ENCODE results near the gene NGFR.

NGFR gene

DNA sequence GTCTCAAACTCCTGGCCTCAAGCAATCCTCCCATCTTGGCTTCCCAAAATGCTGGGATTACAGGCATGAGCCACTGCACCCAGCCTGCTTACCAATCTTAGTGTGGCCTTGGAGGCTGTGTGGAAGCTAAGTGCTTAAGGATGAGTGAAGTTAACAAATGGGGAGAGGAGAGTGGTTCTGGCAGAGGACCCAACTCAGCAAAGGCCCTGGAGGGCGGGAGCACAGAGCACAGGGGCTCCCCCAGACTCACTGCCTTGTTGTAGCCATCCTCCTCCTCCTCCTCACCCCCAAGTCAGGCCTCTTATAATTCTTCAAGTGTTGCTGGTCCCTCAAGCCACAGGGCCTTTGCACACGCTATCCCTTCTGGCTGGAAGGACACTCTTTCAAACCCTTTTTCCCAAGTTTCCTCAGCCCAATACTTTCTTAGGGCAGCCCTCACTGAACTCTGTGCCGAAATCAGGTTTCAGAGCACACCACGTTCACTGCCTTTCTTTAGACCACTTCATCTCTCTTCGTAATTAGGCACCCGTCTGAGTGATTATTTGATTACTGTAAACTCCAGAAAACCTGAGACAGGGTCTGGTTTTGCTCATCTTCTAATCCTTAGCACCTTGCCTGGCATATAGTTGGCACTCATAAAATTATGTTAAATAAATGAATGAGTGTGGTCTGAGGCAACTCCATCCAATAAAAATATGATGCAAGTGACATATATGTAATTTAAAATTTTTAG lies 23.4 kb downstream of the NGFR start:
- DNase-seq: no peak

DNA sequence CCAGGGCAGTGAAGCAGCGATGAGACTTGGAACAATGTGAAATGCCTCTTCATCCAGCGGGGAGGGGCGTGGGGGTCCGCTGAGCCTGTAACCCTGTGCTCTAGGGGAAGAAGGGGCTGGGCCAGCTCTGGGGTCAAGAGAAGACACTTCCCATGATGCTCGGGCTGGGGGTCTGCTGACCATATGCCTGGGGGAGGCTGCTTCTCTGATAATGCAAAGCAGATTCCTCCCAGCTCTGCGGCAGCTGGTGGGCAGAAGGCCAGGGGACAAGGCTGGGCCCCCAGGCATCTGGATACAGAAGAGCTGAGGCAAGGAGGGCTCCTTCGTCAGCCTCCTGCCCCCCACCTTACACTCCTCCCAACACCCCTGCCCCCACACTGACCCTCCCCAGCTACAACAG lies 24.7 kb downstream of the NGFR start:
- DNase-seq: no peak

DNA sequence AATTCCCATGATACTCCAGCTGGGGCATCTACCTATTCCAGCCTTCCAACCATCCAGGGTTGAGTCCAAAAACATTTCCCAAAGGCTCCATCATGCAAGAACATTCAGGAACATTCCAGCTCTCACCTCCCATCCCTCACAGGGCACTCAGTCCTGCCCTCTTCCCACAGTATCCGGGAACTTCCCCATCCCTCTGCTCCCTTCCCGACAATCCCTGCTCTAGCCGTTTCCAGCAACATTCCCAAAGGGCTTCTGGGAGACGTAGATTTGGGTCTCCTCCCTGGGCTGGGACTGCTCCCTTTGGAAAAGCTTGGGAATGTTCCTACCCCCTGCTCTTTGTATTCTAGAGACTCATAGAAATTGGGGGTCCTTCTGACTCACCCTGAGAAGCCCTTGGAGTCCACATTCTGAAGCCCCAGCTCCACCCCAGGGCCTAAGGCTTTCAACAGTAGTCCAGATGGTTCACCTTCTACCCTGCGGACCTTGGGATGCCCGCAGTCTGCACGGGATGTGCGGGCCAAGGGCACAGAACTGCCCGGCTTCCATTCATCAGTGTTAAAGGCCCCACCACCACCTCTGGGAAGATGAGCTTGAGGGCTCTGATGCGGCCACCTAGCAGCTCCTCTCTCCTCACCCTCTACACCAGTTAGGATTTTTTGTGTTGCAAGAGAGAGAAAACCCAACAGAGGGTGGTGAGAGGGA lies 25.4 kb downstream of the NGFR start:
- DNase-seq: no peak

DNA sequence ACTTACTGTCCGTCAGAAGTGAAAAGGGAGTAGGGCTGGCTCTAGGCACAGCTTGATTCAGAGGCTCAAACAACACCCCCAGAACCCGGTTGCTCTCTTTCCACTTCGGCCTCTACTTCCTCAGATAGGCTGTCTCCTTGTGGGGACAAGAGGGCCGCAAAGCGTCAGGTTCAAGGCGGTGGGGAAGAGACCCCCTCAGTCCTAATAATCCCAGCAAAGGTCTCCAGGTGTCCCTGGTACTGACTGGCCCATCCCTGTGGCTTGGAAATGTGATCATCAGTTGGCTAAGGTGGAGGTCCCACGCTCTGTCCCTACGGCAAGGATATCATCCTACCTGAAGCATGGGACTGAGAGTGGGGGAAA lies 26.0 kb downstream of the NGFR start:
- DNase-seq: no peak

DNA sequence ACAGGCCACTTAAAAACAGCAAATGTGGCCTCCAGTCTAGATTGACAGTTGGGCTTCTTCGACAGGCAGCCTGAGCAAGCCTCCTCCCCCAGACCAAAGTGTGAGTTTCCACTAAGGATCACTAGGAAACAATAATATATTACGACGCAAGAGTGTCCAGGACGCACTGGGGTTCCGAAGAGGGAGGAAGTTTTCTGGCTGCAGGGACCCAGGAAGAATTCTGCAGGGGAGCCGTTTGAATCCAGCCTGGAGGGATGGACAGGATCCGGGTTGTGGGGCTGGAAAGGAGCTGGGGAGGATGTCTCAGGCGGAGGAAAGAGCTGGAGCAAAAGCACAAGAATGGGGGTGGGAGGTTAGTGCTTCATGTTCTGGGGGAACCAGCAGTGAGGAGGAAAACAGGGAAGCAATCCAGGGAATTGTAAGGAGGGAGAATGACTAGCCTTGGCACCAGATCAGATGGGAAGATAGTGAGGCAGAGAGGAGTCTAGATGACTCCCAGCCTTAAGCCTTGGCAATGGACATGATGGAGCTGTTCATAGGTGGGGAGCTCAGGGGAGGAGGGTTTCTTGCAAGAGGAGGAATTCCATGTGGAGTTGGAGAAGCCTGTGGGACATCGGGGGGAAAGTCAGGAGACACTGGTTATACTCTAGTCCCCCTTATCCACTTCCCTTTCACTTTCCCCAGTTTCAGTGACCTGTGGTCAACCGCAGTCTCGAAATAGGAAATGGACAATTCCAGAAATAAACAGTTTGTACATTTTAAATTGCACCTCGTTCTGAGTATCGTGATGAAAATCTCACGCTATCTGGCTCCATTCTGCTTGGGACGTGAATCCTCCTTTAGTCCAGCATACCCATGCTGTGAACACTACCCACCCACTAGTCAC lies 26.6 kb downstream of the NGFR start:
- DNase-seq: no peak

DNA sequence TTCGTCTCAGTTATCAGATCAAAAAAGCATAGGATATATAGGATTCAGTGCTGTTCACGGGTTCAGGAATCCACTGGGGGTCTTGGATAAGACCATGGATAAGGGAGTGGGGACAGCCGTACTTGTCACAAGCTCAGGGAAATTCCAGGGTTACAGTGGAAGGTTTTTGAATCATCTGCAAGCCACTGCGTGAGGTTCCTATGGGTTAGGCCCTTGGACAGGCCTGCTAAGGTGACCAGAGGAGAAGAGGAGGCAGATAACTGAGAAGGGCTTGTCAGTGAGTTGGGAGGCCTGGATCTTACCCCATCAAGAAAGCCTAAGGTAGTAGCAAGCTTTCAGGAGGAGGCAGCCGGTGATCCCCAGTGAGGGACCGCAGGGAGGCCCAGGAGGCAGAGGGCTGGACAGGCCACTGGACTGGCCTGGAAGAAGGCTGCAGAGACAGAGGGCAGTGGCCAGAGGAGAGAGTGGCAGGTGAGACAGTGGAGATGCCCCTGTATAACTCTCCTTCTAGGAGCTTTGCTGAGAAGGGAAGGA lies 27.3 kb downstream of the NGFR start:
- no peak for DNase-seq

DNA sequence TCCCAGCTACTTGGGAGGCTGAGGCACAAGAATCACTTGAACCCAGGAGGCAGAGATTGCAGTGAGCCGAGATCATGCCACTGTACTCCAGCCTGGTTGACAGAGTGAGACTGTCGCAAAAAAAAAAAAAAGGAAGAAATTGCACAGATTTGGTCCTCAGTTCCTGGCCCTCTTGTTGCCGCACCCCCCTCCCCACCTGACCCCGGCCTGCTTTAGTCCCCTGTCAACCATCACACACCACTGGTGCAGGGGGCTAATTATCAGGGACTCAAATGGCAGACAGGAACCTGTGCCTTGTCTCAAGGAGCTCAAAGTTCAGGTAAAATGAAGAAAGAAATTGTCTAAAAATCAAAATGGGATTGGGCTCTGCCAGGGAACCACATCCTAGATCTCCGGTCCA lies 28.1 kb downstream of the NGFR start:
- DNase-seq: no peak

DNA sequence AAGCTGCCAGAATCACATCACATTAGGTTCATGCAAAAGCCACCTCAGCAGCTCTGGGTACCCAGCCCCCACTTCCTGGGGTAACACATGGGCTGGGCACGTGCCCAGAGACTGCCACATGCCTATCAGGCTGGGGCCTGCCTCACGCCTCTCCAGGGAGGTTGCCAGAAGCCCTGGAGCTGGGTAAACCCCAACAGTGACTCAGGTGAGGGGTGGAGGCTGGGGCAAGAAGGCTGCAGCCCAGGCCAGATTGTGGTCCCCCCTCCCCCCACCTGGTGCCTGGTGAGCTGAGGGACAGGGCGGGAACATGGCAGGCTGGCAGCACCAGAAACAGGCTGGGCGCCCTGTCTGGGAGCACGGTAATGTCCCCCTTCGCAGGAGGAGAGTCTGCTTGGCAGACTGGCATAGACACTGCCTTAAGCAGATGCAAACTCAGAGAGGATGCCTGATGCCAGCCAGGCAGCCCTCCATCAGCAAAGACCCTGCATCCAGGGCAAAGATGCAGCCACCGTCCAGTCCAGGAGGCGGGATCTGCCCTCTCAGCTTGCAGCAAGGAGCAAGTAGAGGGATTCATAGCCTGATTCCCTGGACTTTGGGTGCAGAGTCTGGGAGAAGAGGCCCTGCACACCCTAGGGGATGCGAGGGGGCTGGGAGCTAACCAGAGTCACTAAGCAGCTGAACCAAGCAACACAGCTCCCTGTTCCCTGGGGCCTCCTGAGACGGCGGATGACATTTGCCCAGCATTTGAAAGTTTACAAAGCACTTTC lies 28.8 kb downstream of the NGFR start:
- peak; percentile 28 for DNase-seq

DNA sequence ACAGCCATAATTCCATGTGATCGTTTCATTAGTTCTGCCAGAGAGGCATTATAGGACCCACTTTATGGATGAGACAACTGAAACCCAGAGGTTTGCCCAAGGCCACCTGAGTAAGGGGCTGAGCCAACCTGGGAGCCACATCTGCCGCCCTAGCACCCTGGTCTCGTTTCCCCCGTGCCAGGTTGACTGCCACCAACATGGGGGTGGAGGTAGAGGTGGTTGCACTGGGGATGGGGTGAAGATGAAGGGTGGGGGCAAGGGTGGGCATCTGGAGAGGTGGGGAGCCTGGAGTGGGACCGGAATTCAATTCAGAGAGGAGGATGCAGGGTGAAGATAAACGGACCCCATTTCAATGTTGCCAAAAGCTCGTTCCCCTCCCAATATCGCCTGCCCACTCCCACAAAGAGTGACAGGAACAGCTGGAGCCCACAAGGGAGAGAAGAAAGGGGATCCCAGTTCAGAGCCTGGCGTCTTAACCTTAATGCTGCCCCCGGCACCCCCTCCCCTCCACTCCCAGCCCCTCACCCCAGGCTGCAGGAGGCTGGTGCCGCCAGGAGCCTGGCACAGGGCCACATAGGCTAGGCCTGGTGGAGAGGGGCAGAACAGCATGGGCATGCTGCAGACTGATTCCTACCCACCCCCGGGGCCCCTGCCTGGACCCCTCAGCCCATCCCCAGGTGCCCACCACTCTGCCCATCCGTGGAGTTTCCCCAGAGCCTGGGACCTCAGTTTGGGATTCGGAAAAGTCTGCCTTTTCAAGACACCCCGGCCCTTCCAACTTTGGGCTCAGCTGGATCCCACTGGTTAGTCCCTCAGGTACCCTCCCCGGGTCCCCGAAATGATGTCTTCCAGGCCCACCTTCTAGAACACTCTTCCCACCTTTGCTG lies 29.6 kb downstream of the NGFR start:
- DNase-seq: no peak

DNA sequence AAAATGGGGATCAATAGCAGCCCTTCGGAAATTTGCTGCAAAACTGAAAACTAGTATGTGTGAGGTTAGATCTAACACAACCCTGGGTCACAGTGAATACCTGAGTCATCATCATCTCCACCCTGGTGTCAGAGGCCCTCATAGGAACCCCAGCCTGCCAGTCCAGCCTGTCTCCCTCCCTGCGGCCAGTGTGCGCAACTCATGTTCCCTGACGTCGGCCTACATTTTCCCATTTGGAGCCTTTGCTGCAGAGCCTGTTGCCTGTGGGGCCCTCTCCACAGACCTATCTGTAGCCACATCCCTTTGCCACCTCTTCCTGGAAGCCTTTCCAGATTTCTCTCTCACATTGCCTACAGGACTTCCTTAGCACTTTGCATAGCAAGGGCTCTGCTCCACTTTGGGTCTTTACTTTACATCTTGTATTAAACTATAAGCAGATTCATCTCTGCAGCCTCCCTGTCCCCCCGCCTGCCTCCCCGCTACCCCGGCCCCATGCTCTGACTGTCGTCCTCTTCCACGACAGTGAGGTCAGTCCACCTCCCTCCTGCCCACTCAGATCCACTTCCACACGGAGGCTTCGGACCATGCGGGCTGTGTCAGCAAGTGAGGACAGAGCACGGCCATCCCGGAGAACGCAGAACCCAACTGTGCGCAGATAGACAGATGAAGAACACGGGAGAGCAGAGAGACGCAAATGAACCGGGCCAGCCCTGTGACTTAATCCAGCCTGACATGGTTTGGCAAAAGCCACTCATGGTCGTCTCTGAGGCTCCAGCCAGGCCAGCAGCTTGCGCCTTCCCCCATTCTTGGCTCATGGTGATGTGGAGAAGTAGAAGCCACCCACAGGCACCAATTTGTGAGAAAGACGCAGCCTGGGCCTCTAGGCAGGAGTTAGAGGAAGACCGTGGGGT lies 31.0 kb downstream of the NGFR start:
- no peak for DNase-seq

DNA sequence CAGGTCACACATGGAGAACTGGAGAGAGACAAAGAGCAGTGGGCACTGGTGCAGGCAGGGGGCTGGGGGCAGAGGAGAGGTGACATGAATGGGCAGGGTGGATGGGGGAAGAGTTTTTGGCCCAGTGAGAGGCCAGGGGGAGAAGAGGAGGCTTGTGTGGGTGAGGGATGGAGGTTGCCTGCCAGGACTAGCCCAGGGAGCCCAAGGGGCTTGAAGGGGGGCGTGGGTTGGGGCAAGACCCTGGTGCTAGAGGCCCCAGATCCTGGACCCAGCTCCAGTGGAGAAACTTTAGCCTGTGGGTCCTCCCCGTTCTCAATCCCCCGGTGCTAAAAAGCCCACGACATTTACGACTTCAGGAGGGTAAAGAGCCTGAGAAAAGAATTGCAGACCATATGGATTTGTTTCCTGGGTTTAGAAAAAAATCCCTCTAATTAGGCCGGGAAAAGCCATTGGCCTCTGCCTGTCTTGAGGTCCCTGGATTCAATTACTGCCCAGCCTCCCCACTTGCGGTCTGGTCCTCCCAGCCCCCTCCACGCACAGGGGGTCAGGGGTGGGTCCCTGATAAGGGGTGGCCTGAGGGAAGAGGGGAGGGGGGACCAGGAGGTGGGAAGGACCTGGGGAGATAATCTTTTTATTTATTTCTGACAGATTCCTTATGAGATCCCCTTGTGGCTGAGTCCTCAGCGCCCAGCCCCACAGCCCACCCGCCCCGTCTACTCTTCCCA lies 33.0 kb downstream of the NGFR start:
- no peak for DNase-seq

DNA sequence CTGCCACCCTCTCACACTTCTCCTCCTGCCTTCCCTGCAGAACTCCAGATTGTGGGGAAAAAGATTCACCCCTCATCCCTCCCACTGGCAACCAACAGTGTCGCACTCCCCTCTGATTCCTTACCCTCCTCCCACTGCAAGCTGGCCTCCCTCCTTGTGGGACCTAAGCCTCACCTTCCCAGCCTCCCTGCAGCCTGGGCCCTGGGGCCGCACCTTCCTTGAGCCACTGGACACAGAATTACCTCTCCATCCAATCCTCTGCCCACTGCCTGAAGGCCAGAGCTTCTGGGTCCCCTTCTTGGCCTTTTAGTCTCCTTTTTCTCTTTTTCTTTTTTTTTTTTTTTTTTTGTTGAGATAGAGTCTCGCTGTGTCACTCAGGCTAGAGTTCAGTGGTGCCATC lies 33.9 kb downstream of the NGFR start:
- DNase-seq: no peak

DNA sequence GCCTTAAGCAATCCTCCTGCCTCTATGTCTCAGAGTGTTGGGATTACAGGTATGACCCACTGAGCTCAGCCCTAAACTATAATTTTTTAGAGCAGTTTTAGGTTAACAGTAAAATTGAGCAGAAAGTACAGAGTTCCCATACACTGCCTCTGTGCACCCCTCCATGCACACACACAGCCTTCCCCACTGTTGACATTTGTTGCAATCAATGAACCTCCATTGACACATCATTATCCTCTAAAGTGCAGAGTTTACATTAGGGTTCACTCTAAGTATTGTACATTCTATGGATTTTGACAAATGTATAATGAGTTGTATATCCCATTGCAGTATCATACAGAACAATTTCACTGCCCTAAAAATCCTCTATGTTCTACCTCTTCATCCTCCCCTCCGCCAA lies 35.0 kb downstream of the NGFR start:
- no peak for DNase-seq

DNA sequence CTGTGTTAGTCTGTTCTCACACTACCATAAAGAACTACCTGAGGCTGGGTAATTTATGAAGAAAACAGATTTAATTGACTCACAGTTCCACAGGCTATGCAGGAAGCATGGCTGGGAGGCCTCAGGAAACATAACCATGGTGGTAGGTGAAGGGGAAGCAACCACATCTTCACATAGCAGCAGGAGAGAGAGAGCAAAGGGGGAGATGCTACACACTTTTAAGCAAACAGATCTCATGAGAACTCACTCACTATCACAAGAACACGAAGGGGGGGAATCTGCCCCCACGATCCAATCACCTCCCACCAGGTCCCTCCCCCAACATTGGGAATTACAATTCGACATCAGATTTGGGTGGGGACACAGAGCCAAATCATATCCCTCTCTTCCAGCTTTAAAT lies 48.8 kb downstream of the NGFR start:
- DNase-seq: no peak

DNA sequence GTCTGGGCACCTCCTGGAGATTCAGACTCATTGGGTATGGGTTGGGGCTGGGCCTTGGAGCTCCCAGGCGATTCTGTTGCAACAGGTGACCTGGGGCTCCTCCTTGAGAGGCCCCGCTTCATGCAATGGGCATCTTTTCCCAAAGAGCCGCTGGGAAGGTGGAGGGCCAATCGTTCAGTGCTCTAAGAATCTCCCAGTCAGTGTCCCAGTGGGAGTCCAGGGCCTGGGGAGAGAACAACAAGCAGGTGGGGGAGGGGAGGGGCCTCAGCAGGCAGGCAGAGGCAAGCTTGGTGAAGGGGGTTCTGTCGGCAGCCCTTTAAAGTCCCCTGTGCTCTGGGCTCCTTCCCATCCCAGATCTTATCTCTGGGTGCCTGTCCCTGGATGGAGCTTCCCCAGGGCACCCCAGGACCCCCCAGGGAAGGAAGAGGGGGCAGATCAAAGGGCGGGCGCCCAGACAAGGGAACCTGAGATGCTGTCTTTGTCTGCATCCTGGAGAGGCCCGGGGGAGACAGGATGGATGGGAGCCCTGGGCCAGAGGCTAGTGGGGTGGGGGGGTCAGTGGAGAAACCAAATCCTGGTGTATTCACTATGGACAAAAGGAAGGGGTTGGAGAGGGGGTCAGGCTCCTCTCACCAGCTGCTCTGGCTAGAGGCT lies 50.0 kb downstream of the NGFR start:
- DNase-seq: no peak

DNA sequence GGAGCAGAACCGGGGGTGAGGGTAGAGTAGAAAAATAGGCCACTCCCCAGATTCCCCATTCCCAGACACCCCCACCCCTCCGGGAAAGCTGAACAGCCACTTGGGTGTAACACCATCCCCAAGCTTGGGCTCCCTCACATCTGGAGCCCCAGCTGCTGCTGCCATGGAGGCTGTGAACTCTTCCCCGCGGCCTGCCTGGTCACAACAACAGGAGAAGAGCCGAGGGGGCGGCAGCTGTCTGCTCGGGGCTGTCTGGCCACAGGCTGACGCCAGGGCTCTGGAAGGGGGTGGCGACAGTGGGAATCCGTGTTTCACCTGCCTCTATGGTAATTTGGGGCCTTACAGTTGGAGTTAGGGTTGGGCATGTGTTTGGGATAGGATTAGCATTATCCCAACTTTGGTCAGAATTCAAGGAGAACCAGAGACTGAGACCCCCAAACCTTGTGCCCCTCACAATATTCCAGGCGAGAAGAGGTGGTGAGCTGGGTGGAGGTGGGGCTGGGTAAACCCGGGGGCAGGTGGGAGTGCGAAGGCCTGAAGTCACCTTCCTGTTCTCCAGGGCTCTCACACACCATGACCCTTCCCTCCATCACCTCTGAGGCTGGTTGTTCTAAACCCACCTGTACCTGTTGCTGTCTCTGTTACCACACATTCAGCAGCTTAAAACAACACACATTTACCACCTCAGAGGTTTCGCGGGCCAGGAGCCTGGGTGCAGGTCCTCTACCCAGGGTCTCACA lies 50.9 kb downstream of the NGFR start:
- DNase-seq: no peak

DNA sequence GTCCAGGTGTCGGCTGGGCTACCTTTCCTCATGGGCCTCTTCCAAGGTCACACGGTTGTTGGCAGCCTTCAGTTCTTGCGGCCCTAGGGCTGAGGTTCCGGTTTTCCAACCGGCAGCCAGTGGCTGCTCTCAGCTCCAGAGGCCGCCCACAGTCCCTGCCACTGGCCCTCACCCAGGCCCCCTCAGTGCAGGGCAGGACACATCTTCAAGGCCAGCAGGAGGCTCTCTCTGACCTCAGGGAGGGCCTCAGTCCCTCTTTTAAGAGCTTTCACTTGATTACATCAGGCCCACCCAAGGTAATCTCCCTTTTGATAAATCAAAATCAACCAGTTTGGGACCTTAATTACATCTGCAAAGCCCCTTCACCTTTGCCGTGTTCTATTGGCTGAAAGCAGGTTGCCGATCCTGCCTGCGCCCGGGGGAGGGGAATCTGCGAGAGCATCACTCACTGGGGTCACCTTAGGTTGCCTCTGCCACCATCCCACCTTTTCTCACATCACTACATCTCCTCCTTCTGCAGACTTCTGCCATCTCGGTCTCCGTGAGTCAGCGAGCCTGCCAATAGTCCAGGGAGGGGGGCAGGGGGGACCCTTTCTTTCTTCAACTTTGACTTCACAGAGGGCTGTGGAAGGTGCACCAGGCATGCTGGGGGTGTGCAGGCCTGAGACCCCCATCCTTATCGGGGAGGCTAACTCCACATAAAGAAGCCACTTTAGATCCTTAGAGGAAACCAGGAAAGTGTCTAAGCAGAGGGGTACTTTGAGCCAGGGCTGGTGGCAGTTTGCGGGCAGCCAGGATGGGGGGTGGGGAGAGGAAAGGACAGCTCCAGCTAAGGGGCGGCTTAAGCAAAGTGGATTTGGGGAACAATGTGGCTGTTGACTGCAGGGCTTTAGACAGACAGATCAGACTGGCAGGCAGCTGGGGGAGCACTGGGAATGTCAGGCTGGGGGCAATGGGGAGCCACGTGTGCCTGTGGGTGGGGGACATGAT lies 51.7 kb downstream of the NGFR start:
- DNase-seq: no peak
